GM12878 (cell line): ENCODE results near the gene VCPKMT. TPM values are rescaled to one million over a fixed set of nuclear protein-coding genes. Genes with fewer than 3 reads are reported as not detected.
A peak's percentile ranks its signal among the peaks of the same experiment; 100 is the strongest.

Source experiments
- ATF7 ChIP-seq: fragments of 450-650 bp; IDR thresholded peaks from 2 replicates; pipeline ENCODE4 v1.6.1; 2016; ENCODE audit warnings: low read depth, mild to moderate bottlenecking
- CBFB ChIP-seq: IDR thresholded peaks from 2 replicates; pipeline ENCODE4 v1.6.1; 2016; ENCODE audit warnings: antibody characterized with exemption, low read depth
- E2F8 ChIP-seq: fragments of 450-650 bp; IDR thresholded peaks from 2 replicates; pipeline ENCODE4 v1.6.1; 2018; ENCODE audit warnings: mild to moderate bottlenecking, low read depth, moderate library complexity; ENCODE audit not compliant: partially characterized antibody
- GABPA ChIP-seq: IDR thresholded peaks from 2 replicates; pipeline ENCODE4 v1.6.1; 2014; ENCODE audit warnings: antibody characterized with exemption, low read depth, mild to moderate bottlenecking, inconsistent platforms
- HSF1 ChIP-seq: fragments of 150-350 bp; IDR thresholded peaks from 2 replicates; pipeline ENCODE4 v1.6.1; 2014; ENCODE audit warnings: mild to moderate bottlenecking, low read depth, low read length
- IKZF2 ChIP-seq, 2 experiments: fragments of 450-650 bp; IDR thresholded peaks; 2 replicates each; pipeline ENCODE4 v1.6.1; 2017; ENCODE audit warnings: mild to moderate bottlenecking in 2 of 2, moderate library complexity in 2 of 2
- LARP7 ChIP-seq: fragments of 450-650 bp; IDR thresholded peaks from 2 replicates; pipeline ENCODE4 v1.6.1; 2017; ENCODE audit warnings: mild to moderate bottlenecking
- MLLT1 ChIP-seq: fragments of 450-650 bp; IDR thresholded peaks from 2 replicates; pipeline ENCODE4 v1.6.1; 2016; ENCODE audit warnings: mild to moderate bottlenecking
- MTA3 ChIP-seq: IDR thresholded peaks from 2 replicates; pipeline ENCODE4 v1.6.1; 2012; ENCODE audit warnings: low read length, inconsistent platforms, borderline replicate concordance
- NFXL1 ChIP-seq: fragments of 450-650 bp; IDR thresholded peaks from 2 replicates; pipeline ENCODE4 v1.6.1; 2017; ENCODE audit warnings: antibody characterized with exemption, mild to moderate bottlenecking, borderline replicate concordance
- NFYB ChIP-seq: IDR thresholded peaks from 2 replicates; pipeline ENCODE4 v1.6.1; 2011; ENCODE audit warnings: low read depth, mild to moderate bottlenecking, low read length, improper control_type of control experiment, moderate library complexity; ENCODE audit not compliant: insufficient read depth
- NR2C1 ChIP-seq: fragments of 450-650 bp; IDR thresholded peaks from 2 replicates; pipeline ENCODE4 v1.6.1; 2017; ENCODE audit warnings: antibody characterized with exemption, mild to moderate bottlenecking, moderate library complexity
- NR2F1 ChIP-seq: fragments of 450-650 bp; conservative IDR thresholded peaks from 2 replicates; pipeline ENCODE4 v1.6.1; 2017; ENCODE audit warnings: mild to moderate bottlenecking
- RCOR1 ChIP-seq: conservative IDR thresholded peaks from 2 replicates; pipeline ENCODE4 v1.6.1; 2012; ENCODE audit warnings: low read depth, low read length, improper control_type of control experiment
- RELB ChIP-seq: fragments of 450-650 bp; IDR thresholded peaks from 2 replicates; pipeline ENCODE4 v1.6.1; 2017; ENCODE audit warnings: low read depth, mild to moderate bottlenecking, moderate library complexity
- STAT1 ChIP-seq: fragments of 450-650 bp; conservative IDR thresholded peaks from 2 replicates; pipeline ENCODE4 v1.6.1; 2014; ENCODE audit warnings: antibody characterized with exemption, mild to moderate bottlenecking
- STAT3 ChIP-seq: IDR thresholded peaks from 2 replicates; pipeline ENCODE4 v1.6.1; 2011; ENCODE audit warnings: low read depth, low read length, improper control_type of control experiment
- TARDBP ChIP-seq: IDR thresholded peaks from 2 replicates; pipeline ENCODE4 v1.6.1; 2016; ENCODE audit warnings: borderline replicate concordance
- YBX1 ChIP-seq: fragments of 450-650 bp; IDR thresholded peaks from 2 replicates; pipeline ENCODE4 v1.6.1; 2016; ENCODE audit warnings: antibody characterized with exemption
- YY1 ChIP-seq: IDR thresholded peaks from 2 replicates; pipeline ENCODE4 v1.6.1; 2011; ENCODE audit warnings: low read depth, mild to moderate bottlenecking, low read length
- ZNF217 ChIP-seq: fragments of 450-650 bp; IDR thresholded peaks from 2 replicates; pipeline ENCODE4 v1.6.1; 2017; ENCODE audit warnings: antibody characterized with exemption, mild to moderate bottlenecking
- ZZZ3 ChIP-seq: IDR thresholded peaks from 2 replicates; pipeline ENCODE4 v1.6.1; 2011; ENCODE audit warnings: low read depth; ENCODE audit not compliant: control insufficient read depth, insufficient read length
- polyA plus RNA-seq, 11 experiments: library from polyadenylated mRNA; depleted of rRNA in 4 of 11; unstranded in 6 of 11; stranded (reverse) in 5 of 11; fragments of >200 nt; fragmentation: Nextera tagmentation in 4 of 11; fragmentation: Illumina TruSeq in 1 of 11; extraction: Ambion mirVana in 4 of 11; extraction: Trizol in 1 of 11; gene quantifications; 1 replicate in 1 of 11; 2 replicates in 10 of 11; pipeline versions ENCODE4 v1.2.1 to v1.2.3, GENCODE V29; 2011 to 2016; ENCODE audit warnings: inconsistent platforms in 2 of 11, missing spikeins in 2 of 11, low read depth in 1 of 11
- total RNA-seq, 4 experiments: library from RNA; depleted of rRNA in 3 of 4; stranded (reverse); fragments of >200 nt in 3 of 4; fragmentation: Illumina TruSeq in 1 of 4; extraction: Trizol in 1 of 4; gene quantifications; 2 replicates each; pipeline versions ENCODE4 v1.2.1 to v1.2.3, GENCODE V29; 2013 to 2021

Gene VCPKMT
- total and polyA plus RNA-seq, 10 of the 15 experiments (the other 5 are each of a cell fraction or from before 2014, with no cell fraction given), result 8.5 to 18.4 (median 12.8) TPM

GRCh38 chr14:50082784-50083466 lies 33.4 kb downstream of the VCPKMT start (continued):
- TF ChIP-seq MLLT1, result peak; percentile 69
- no peak for TF ChIP-seq NFXL1
- 0 out of 2 replicates have a peak, but pooled peaks have one; percentile 27 for TF ChIP-seq GABPA
- TF ChIP-seq NR2F1, result peak; percentile 67
- no peak for TF ChIP-seq RCOR1
- TF ChIP-seq RELB, result peak; percentile 98
- no peak for TF ChIP-seq STAT1
- no peak for TF ChIP-seq E2F8
- no peak for TF ChIP-seq HSF1
- TF ChIP-seq STAT3, result 0 out of 2 replicates have a peak, but pooled peaks have one; percentile 29
- peak; percentile 92 to 93 for TF ChIP-seq IKZF2 (IDR thresholded peaks at IDR 0.05)
- no peak for TF ChIP-seq NR2C1
- peak; percentile 70; the same call in 1 of the 2 replicates for TF ChIP-seq LARP7
- TF ChIP-seq ZNF217, result no peak
- no peak for TF ChIP-seq ZZZ3
- TF ChIP-seq NFYB, result no peak
- peak; percentile 99 for TF ChIP-seq ATF7
- TF ChIP-seq YBX1, result no peak
- TF ChIP-seq TARDBP, result no peak
- TF ChIP-seq CBFB, result peak; percentile 80; the same call in 1 of the 2 replicates
- TF ChIP-seq MTA3, result peak; percentile 60; the same call in 1 of the 2 replicates
- TF ChIP-seq YY1, result peak; percentile 12; the same call in 1 of the 2 replicates
